ENCODE measurements around the gene HSPA1B.
"Not testable (repeated sequence)": the region's sequence is repeated elsewhere in the genome, so short reads cannot be mapped to it uniquely, and the experiment has no call there.

The HSPA1B gene

DNA sequence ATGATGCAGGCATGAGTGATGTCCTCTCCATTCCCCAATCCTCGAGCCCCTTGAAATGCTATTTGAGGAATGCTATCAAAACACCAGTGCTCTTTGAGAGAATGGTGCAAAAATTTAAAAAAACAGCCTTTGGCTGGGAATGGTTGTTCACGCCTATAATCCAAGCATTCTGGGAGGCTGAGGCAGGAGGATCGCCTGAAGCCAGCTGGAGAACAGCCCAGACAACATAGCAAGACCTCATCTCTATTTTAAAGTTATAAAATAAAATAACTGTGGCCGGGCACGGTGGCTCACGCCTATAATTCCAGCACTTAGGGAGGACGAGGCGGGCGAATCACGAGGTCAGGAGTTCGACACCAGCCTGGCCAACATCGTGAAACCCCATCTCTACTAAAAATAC, 27.8 kb upstream of the HSPA1B start:
- no peak for DNase-seq (ENCODE audit: low read depth)

DNA sequence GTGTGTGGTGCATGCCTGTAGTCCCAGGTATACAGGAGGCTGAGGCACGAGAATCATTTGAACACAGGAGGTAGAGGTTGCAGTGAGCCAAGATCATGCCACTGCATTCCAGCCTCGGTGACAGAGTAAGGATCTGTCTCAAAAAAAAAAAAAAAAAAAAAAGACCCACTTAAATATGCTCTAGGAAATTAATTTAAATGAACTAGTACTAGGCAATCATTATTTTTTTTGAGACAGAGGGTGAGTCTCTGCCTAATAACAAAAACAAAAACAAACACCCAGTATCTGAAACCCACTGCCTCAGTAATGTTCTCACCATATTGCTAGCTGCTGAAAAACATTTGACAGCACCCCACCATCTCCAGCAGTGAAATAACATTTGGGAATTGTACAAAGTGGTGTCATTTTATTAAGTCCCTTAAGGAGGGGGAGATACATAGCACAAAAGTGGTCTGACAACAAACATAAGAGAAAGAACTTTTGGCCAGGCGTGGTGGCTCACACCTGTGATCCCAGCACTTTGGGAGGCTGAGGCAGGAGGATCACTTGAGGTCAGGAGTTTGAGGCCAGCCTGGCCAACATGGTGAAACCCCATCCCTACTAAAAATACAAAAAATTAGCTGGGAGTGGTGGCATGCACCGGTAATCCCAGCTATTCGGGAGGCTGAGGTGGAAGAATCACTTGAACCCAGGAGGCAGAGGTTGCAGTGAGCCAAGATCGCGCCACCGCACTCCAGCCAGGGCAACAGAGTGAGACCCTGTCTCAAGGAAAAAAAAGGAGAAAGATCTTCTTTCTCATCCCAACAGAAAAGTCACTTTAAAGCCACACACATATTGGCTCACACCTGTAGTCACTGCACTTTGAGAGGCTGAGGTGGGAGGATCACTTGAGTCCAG, 26.3 kb upstream of the HSPA1B start:
- DNase-seq (ENCODE audit: low read depth) = not testable (repeated sequence)

DNA sequence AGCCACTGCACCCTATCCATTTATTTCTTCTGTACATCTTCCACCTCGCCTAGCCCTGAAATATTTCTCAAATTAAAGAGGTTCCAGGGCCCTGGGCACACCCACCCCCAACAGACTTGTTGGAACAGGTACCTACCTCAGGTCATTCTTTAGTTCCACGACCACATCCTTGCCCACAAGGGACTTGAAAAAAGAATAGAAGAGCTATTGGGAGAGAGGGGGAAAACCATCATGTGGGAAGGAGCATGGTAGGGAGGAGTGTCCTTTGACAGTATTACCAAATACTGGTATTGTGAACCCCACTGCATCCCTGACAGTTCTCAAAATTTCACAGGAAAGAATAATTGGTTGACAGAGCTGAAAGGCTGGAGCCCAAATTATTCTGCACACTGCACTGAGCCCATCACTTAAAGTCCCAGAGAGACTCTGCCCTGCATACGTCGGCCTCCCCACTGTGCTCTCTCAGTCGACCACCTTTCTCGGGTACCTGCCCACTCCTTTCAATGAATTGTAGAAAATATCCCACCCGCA, 21.5 kb upstream of the HSPA1B start:
- no peak for DNase-seq (ENCODE audit: low read depth)

DNA sequence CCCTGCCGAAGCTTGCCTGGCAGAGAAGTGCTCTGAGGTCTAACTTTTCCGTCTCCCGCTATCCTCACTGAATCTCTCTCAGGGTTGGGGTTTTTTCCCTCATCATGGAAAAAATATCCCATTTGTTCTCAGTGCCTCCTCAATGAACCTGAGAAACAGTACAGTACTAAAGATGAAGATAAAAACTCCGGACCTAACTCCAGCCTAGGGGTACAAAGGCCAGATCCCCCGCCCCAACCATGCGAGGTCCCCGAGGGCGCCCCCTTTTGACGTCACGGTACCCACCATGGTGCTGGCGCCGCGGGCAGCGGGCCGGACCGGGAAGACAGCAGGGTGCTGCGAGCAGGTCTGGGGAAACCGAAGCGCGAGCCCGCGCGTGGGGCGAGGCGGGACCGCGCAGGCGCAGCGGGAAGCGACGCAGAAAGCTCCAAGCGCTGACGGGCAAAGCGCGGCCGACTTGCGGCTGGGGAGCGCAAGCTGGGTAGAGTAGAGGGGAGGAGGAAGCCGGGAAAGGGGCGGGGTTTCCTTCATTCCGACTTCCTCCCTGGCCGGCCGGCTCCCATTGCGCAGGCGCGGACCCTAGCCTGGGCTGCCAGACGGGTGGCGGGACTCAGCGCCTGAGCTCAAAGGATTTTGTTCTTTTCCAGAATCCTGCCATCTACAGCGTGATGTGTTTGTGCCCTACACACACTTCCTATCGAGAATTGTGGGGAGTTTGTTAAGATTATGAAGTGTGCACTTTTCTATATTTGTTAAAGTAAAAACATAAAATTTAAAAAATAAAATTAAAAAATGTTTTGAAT, 20.9 kb upstream of the HSPA1B start, which contains the start of gene LSM2:
LSM2 (minus strand) TSS at position 497 of the 803 bp plus-strand sequence; CDS start at position 288, 209 bp downstream.
- peak; percentile 73 for DNase-seq (ENCODE audit: low read depth)

DNA sequence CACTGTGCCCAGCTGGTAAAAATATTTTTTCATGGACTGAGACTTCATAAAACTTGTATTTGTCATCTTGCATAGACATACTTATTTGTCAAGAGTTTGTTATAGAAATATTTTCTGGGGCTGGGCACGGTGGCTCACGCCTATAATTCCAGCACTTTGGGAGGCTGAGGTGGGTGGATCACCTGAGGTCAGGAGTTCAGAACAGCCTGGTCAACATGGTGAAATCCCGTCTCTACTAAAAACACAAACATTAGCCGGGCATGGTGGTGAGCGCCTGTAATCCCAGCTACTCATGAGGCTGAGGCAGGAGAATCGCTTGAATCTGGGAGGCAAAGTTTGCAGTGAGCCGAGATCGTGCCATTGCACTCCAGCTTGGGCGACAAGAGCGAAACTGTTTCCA, 18.9 kb upstream of the HSPA1B start:
- not testable (repeated sequence) for DNase-seq (ENCODE audit: low read depth)

DNA sequence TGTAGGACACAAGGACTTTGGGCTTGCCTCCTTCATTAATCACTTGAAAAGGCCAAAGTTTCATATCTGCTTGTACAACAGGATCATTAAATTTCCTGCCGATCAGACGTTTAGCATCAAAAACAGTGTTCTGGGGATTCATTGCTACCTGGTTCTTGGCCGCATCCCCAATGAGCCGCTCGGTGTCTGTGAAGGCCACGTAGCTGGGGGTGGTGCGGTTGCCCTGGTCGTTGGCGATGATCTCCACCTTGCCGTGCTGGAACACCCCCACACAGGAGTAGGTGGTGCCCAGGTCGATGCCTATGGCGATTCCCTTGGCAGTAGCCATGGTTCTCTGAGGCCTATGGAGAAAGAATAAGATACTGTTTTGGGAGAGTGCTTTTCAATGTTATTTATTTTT, 15.9 kb upstream of the HSPA1B start:
- DNase-seq (ENCODE audit: low read depth) = no peak

DNA sequence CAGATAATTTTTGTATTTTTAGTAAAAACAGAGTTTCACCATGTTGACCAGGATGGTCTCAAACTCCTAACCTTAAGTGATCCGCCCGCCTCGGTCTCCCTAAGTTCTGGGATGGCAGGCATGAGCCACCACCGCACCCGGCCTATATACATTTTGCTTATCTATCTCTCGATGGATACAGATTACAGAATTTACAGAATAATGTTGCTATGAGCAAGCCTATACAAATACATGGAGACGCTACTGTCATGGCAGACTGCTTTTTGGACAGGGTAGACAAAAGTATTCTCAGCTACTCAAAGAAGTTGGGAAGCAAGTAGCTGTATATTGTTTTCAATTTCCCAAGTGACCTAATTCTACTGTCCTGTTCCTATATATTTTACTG, 14.1 kb upstream of the HSPA1B start:
- no peak for DNase-seq (ENCODE audit: low read depth)

DNA sequence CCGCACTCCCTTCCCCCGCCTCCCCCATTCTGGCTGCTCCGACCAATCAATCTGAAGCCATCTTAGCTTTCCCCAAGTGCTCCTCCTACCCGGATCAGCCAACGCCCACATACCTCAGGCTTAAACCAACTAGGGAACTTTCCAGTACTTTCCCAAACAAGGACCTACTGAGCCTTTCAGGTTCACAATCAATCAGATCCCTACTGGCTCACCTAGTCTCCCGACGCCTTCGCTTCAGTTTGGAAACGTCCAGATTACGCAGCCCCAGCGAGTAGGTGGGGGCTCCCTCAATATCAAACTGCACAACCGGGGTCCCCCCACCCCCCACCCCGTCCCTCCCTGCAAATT, 12.9 kb upstream of the HSPA1B start:
- DNase-seq (ENCODE audit: low read depth) = peak; percentile 92

DNA sequence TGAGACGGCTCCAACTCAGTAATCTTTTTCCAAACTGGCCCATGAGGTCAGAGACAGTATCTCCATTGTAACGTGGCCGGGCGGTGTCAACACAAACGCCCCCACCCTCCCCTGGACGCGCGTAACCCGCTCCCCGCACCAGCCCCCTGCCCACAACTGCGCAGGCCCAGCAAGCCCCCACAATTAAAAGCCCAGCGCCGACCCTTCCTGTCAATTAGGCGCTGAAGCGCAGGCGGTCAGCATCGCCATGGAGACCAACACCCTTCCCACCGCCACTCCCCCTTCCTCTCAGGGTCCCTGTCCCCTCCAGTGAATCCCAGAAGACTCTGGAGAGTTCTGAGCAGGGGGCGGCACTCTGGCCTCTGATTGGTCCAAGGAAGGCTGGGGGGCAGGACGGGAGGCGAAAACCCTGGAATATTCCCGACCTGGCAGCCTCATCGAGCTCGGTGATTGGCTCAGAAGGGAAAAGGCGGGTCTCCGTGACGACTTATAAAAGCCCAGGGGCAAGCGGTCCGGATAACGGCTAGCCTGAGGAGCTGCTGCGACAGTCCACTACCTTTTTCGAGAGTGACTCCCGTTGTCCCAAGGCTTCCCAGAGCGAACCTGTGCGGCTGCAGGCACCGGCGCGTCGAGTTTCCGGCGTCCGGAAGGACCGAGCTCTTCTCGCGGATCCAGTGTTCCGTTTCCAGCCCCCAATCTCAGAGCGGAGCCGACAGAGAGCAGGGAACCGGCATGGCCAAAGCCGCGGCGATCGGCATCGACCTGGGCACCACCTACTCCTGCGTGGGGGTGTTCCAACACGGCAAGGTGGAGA, 12.3 kb upstream of the HSPA1B start, which contains the start of the genes HSPA1A and HSPA1L:
HSPA1A (plus strand) TSS at position 519 of the 814 bp plus-strand sequence; CDS start at position 733, 214 bp downstream.
HSPA1L (minus strand) TSS at position 259 of the 814 bp plus-strand sequence. CDS start 3,311 bp downstream, outside the sequence.
- DNase-seq (ENCODE audit: low read depth) = peak; percentile 82

DNA sequence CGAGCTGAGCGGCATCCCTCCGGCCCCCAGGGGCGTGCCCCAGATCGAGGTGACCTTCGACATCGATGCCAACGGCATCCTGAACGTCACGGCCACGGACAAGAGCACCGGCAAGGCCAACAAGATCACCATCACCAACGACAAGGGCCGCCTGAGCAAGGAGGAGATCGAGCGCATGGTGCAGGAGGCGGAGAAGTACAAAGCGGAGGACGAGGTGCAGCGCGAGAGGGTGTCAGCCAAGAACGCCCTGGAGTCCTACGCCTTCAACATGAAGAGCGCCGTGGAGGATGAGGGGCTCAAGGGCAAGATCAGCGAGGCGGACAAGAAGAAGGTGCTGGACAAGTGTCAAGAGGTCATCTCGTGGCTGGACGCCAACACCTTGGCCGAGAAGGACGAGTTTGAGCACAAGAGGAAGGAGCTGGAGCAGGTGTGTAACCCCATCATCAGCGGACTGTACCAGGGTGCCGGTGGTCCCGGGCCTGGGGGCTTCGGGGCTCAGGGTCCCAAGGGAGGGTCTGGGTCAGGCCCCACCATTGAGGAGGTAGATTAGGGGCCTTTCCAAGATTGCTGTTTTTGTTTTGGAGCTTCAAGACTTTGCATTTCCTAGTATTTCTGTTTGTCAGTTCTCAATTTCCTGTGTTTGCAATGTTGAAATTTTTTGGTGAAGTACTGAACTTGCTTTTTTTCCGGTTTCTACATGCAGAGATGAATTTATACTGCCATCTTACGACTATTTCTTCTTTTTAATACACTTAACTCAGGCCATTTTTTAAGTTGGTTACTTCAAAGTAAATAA, 10.2 kb upstream of the HSPA1B start:
- not testable (repeated sequence) for DNase-seq (ENCODE audit: low read depth)

DNA sequence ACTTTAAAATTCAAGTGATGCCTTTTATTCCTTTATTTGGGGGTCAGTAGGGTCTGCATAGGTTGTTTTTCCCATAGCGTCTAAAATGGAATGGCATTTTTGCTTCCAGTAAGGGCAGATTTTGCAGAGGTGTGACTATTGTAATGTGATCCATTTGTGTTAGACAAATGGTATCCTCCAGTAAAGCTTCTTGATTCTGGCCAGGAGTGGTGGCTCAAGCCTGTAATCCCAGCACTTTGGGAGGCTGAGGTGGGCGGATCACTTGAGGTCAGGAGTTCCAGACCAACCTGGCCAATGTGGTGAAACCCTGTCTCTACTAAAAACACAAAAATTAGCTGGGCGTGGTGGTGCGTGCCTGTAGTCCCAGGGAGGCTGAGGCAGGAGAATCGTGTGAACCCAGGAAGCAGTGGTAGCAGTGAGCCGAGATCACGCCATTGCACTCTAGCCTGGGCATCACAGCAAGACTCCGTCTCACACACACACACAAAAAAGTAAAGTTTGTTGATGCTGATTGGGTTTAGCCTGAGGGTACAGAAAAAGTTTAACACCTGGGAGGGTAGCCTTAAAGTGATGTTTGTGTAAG, 9.5 kb upstream of the HSPA1B start:
- DNase-seq (ENCODE audit: low read depth) = not testable (repeated sequence)

DNA sequence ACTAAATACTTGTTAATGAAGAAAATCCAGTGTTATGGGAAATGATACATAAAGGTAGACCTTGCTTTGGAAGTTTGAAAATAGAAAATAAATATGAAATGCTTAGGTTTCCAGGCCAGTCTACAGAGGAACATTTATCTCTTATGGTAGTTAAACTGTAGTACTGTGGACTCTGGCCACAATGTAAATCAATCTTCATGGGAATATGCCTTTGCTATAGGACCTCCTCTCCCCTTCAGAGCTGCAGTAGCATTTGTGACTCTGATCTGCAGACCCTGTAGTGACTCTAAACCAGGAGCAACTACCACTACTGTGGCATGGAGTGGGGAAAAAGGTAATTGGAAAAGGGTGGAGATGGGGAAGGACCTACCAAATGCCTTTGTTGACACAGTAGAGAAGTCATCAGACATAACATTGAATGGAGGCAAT, 7.7 kb upstream of the HSPA1B start:
- DNase-seq (ENCODE audit: low read depth) = no peak

DNA sequence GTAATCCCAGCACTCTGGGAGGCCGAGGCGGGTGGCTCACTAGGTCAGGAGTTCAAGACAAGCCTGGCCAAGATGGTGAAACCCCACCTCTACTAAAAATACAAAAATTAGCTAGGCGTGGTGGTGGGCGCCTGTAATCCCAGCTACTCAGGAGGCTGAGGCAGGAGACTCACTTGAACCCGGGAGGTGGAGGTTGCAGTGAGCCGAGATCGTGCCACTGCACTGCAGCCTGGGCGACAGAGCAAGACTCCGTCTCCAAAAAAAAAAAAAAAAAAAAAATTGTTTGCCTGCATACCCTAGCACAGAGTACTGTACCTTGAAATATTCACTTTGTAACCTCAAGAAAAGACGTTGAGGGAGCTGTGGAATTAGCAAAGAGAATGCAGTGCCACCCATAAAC, 7.1 kb upstream of the HSPA1B start:
- DNase-seq (ENCODE audit: low read depth) = not testable (repeated sequence)

DNA sequence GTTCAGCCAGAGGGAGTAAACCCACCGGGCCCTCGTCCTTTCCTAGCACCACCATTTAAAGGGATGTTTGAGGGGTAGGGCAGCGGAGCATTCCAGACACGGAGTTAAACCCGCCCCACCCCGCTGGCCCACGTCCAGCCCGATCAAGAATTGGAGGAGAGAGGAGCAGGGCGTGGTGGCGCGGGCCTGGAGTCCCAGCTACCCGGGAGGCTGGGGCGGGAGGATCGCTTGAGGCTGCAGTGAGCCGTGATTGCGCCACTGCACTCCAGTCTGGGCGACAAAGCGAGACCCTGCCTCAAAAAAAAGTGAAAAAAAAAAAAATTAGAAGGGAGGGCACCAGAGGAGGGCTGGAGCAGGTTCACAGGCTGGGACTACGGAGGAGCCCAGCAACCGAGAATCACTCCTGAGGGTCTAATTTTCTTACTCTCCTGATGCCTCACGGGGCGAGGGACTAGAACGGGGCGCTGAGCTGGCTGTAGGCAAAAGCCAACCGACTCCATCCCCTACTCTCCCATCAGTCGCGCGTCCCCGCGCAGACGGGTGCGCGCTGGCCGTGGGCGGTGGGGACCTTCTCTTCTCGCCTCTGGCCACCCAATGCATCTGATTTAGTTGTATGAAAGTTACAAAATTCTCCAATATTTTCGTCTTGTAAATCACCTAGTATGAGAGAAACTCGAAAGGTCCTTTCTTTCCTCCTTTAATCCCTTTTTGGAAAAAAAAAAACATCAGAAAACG, 6.1 kb upstream of the HSPA1B start:
- DNase-seq (ENCODE audit: low read depth) = no peak

DNA sequence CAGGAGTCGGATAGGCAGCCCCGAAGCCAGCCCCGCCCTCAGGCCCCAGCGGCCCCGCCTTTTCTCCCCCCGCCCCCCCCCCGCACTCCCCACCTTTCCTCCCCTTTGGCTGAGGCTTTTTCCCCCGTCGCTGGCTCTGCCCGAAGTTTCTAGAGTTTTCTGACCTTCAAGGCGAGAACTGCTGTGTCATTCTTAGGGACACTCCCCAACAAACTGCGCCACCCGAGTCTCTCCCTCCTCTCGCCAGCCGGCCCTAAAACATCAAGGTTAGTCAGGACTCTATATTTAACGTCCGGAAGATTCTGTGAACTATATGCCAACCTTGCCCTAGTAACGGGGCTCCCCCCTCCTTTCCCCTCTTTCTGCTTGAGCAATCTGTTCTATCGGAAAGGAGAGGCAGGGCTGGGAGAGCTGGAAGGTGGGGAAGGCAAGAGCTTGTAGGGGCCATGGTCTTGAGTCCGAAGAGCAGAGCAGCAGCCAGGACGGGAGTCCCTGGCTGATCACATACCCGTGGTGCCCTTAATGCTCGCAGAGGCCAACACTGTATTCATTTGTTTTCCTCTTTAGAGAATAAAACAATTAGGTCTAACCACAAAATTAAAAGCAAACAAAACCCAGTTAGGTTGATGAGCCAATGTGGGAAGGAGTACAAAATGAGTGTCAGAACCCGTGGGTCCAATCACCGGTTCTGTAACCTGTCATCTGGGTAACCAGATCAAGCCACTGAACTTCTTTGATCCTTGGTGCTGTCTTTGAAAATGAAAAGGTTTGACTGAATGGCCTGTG, 5.3 kb upstream of the HSPA1B start:
- DNase-seq (ENCODE audit: low read depth) = no peak

DNA sequence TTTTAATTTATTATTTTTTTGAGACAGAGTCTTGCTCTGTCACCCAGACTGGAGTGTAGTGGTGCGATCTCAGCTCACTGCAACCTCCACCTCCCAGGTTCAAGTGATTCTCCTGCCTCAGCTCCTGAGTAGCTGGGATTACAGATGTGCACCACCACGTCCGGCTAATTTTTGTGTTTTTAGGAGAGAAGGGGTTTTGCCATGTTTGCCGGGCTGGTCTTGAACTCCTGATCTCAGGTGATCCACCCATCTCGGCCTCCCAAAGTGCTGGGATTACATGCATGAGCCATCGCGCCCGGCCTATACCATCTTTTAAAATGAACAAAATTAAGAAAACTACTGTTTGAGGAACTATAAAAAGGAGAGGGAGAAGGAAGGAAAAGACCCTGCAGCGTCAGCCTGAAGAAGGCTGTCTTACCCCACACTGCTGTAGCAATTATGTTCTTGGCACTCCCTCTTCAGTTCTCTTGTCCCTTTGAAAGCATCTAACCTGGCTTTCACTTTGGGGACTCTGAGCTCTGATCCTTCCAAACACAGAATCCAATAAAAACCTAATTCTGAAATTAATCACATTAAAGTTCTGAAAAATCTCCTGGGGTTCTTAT, 3.8 kb upstream of the HSPA1B start:
- DNase-seq (ENCODE audit: low read depth) = not testable (repeated sequence)

DNA sequence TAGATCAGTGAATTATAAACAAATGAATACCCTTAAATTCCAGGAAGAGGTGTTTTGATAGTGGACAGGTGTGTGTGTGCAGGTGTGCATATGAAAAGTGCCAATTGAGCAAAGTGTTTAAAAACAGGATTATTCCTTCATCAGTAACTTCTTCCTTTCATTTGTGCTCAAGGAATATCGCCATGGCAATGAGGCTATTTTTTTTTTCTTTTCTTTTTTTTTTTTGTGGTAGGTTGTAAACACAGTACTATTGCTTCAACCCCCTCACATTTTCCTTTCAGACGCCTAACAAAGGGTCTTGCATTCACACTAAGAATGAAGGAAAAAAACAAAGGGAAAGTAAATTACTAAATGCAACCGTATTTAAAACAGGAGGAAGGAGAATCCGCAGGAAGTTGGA, 2.0 kb upstream of the HSPA1B start:
- DNase-seq (ENCODE audit: low read depth) = no peak

DNA sequence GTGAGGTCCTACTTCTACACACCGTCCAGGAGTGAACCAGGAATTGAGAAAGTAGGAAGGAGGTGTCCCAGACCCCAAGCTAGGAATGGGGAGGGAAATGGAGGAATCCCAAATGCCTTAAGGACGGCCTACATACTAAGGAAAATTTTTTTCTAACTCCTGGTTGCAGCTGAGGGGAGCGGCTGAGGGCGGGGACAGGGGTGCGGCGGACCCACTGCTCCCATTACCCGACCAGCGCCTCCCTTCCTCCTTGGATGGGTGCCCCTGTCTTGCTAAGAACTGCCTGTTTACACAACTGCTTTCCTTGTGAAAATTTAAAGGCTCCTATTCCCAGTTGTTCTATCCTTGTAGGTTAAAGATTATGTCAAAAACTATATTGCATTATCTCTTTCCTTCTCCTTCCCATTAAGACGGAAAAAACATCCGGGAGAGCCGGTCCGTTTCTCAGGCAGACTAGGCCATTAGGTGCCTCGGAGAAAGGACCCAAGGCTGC, 699 bp upstream of the HSPA1B start:
- no peak for DNase-seq (ENCODE audit: low read depth)

All from HS-5 (cell line).